ENCODE data around the gene OBSCN.

- TF ChIP-seq POLR2AphosphoS5 (IDR thresholded peaks at IDR 0.05; ENCODE audit: low read depth) (no peak), CTCF (IDR thresholded peaks at IDR 0.05; ENCODE audit: insufficient read depth, low read length) (no peak), GABPA (IDR thresholded peaks at IDR 0.05; ENCODE audit: low read depth) (no peak), REST (IDR thresholded peaks at IDR 0.05; ENCODE audit: insufficient replicate concordance, low read depth) (no peak), SPI1 (IDR thresholded peaks at IDR 0.05; ENCODE audit: borderline replicate concordance, low read depth) (no peak)
Observed at GRCh38 chr1:228358764-228359612, 151.1 kb downstream of the OBSCN start.

Data from HL-60 (cell line).